Neural cell (in vitro differentiated cells): ENCODE results near the gene PAIP2. TPM values are rescaled to one million over a fixed set of nuclear protein-coding genes. Genes with fewer than 3 reads are reported as not detected.
"Not testable (repeated sequence)": the region's sequence is repeated elsewhere in the genome, so short reads cannot be mapped to it uniquely, and the experiment has no call there.

Experiments
- H2AFZ ChIP-seq: fragments of 200-600, 300-800 bp; sonication (generic), shearing (Covaris generic); 2 replicates; pipeline ENCODE4 v1.6.0; 2014; ENCODE audit warnings: low read depth, mild to moderate bottlenecking, antibody characterized with exemption, low read length, moderate library complexity
- H3F3A ChIP-seq: fragments of 200-600 bp; shearing (Covaris generic); 2 replicates; pipeline ENCODE4 v1.6.1; 2016; ENCODE audit warnings: mild to moderate bottlenecking, moderate library complexity, mixed read lengths, antibody characterized with exemption, low read length; ENCODE audit not compliant: insufficient read depth, poor library complexity, severe bottlenecking
- H3K27ac ChIP-seq: fragments of 200-600, 300-800 bp; sonication (generic), shearing (Covaris generic); 2 replicates; pipeline ENCODE4 v1.5.1; 2014; ENCODE audit warnings: mild to moderate bottlenecking, low read length, moderate library complexity
- H3K27me3 ChIP-seq: fragments of 300-800, 200-600 bp; sonication (generic), shearing (Covaris generic); 2 replicates; pipeline ENCODE4 v1.6.0; 2014; ENCODE audit warnings: mild to moderate bottlenecking, low read depth, low read length, moderate library complexity; ENCODE audit not compliant: insufficient read depth
- H3K36me3 ChIP-seq: fragments of 300-800, 200-600 bp; sonication (generic), shearing (Covaris generic); 2 replicates; pipeline ENCODE4 v1.5.1; 2014; ENCODE audit warnings: mild to moderate bottlenecking, antibody characterized with exemption, low read length, moderate library complexity; ENCODE audit not compliant: insufficient read depth
- H3K4me2 ChIP-seq: fragments of 300-800, 200-600 bp; sonication (generic), shearing (Covaris generic); 2 replicates; pipeline ENCODE4 v1.6.0; 2014; ENCODE audit warnings: mild to moderate bottlenecking, low read length
- H3K4me3 ChIP-seq: fragments of 300-800, 200-600 bp; sonication (generic), shearing (Covaris generic); 2 replicates; pipeline ENCODE4 v1.5.1; 2014; ENCODE audit warnings: mild to moderate bottlenecking, low read length, moderate library complexity
- H3K79me2 ChIP-seq: fragments of 200-600 bp; shearing (Covaris generic); replicated peaks from 2 replicates; pipeline ENCODE4 v1.6.0; 2014; ENCODE audit warnings: mild to moderate bottlenecking, low read length, moderate library complexity; ENCODE audit not compliant: insufficient read depth
- H3K9ac ChIP-seq: fragments of 300-800, 200-600 bp; sonication (generic), shearing (Covaris generic); 2 replicates; pipeline ENCODE4 v1.6.1; 2016; ENCODE audit warnings: mild to moderate bottlenecking, low read length, mixed read lengths
- H3K9me2 ChIP-seq: fragments of 200-600 bp; shearing (Covaris generic); 2 replicates; pipeline ENCODE4 v1.6.1; 2016; ENCODE audit warnings: mild to moderate bottlenecking, low read length, mixed read lengths; ENCODE audit not compliant: insufficient read depth
- H3K9me3 ChIP-seq: fragments of 200-600, 300-800 bp; sonication (generic), shearing (Covaris generic); 2 replicates; pipeline ENCODE4 v1.6.1; 2016; ENCODE audit warnings: mild to moderate bottlenecking, mixed run types, low read length, moderate library complexity, mixed read lengths
- H4K20me1 ChIP-seq: fragments of 200-600 bp; shearing (Covaris generic); 2 replicates; pipeline ENCODE4 v1.6.1; 2016; ENCODE audit warnings: mild to moderate bottlenecking, mixed run types; ENCODE audit not compliant: insufficient read depth
- EP300 ChIP-seq: fragments of 450-650 bp; conservative IDR thresholded peaks from 2 replicates; pipeline ENCODE4 v1.6.1; 2014; ENCODE audit warnings: antibody characterized with exemption, mild to moderate bottlenecking, moderate library complexity; ENCODE audit not compliant: poor library complexity, severe bottlenecking
- EZH2 ChIP-seq: fragments of 200-600, 300-800 bp; shearing (Covaris generic), sonication (generic); IDR thresholded peaks from 2 replicates; pipeline ENCODE4 v1.6.1; 2014; ENCODE audit warnings: antibody characterized with exemption, low read length, borderline replicate concordance, mild to moderate bottlenecking; ENCODE audit not compliant: insufficient read depth, poor library complexity, severe bottlenecking
- MXI1 ChIP-seq: fragments of 450-650 bp; conservative IDR thresholded peaks from 2 replicates; pipeline ENCODE4 v1.6.1; 2014; ENCODE audit warnings: antibody characterized with exemption, mild to moderate bottlenecking; ENCODE audit not compliant: poor library complexity, severe bottlenecking
- POLR2AphosphoS5 ChIP-seq: IDR thresholded peaks from 2 replicates; pipeline ENCODE4 v1.6.1; 2012
- RAD21 ChIP-seq: fragments of 450-650 bp; conservative IDR thresholded peaks from 2 replicates; pipeline ENCODE4 v1.6.1; 2014; ENCODE audit warnings: antibody characterized with exemption, mild to moderate bottlenecking, moderate library complexity
- SMC3 ChIP-seq: fragments of 450-650 bp; conservative IDR thresholded peaks from 2 replicates; pipeline ENCODE4 v1.6.1; 2014; ENCODE audit warnings: antibody characterized with exemption, mild to moderate bottlenecking, moderate library complexity; ENCODE audit not compliant: poor library complexity
- TAF1 ChIP-seq: IDR thresholded peaks from 2 replicates; pipeline ENCODE4 v1.6.1; 2012; ENCODE audit warnings: low read depth
- polyA plus RNA-seq: library from polyadenylated mRNA; depleted of rRNA; stranded (reverse); fragments of >200 nt; gene quantifications from 2 replicates; pipeline ENCODE4 v1.2.3, GENCODE V29; 2014
- TF ChIP-seq, protein P1 (sequence below): IDR thresholded peaks from 2 replicates; pipeline ENCODE4 v1.6.1; 2012; ENCODE audit warnings: borderline replicate concordance
- TF ChIP-seq, protein P2 (sequence below): fragments of 450-650 bp; IDR thresholded peaks from 2 replicates; pipeline ENCODE4 v1.5.1; 2014; ENCODE audit warnings: antibody characterized with exemption, mild to moderate bottlenecking, moderate library complexity; ENCODE audit not compliant: poor library complexity, severe bottlenecking

The PAIP2 gene
- polyA plus RNA-seq, 1 donor from 2014 or later = 201 TPM

- H3K27me3 ChIP-seq = no peaks in the 10 kb centered on the region
- no peak overlapping the region for H2AFZ ChIP-seq
- no peaks in the 10 kb centered on the region for H3K9me3 ChIP-seq
- peak overlapping the region; percentile 98 for H3K4me3 ChIP-seq
- H3K27ac ChIP-seq = no peak overlapping the region
- no peaks in the 10 kb centered on the region for H3K9me2 ChIP-seq
- no peaks in the 10 kb centered on the region for H3K36me3 ChIP-seq
- H4K20me1 ChIP-seq = peaks cover 19% of the 10 kb centered on the region
- H3F3A ChIP-seq = no peaks in the 10 kb centered on the region
- peak overlapping the region; percentile 81 for H3K4me2 ChIP-seq
- TF ChIP-seq, protein P1, sequence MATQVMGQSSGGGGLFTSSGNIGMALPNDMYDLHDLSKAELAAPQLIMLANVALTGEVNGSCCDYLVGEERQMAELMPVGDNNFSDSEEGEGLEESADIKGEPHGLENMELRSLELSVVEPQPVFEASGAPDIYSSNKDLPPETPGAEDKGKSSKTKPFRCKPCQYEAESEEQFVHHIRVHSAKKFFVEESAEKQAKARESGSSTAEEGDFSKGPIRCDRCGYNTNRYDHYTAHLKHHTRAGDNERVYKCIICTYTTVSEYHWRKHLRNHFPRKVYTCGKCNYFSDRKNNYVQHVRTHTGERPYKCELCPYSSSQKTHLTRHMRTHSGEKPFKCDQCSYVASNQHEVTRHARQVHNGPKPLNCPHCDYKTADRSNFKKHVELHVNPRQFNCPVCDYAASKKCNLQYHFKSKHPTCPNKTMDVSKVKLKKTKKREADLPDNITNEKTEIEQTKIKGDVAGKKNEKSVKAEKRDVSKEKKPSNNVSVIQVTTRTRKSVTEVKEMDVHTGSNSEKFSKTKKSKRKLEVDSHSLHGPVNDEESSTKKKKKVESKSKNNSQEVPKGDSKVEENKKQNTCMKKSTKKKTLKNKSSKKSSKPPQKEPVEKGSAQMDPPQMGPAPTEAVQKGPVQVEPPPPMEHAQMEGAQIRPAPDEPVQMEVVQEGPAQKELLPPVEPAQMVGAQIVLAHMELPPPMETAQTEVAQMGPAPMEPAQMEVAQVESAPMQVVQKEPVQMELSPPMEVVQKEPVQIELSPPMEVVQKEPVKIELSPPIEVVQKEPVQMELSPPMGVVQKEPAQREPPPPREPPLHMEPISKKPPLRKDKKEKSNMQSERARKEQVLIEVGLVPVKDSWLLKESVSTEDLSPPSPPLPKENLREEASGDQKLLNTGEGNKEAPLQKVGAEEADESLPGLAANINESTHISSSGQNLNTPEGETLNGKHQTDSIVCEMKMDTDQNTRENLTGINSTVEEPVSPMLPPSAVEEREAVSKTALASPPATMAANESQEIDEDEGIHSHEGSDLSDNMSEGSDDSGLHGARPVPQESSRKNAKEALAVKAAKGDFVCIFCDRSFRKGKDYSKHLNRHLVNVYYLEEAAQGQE = no peak
- no peak for TF ChIP-seq POLR2AphosphoS5
- TF ChIP-seq EP300 = no peak
- no peak for TF ChIP-seq SMC3
- TF ChIP-seq TAF1 = no peak
- TF ChIP-seq RAD21 = no peak
- TF ChIP-seq, protein P2, sequence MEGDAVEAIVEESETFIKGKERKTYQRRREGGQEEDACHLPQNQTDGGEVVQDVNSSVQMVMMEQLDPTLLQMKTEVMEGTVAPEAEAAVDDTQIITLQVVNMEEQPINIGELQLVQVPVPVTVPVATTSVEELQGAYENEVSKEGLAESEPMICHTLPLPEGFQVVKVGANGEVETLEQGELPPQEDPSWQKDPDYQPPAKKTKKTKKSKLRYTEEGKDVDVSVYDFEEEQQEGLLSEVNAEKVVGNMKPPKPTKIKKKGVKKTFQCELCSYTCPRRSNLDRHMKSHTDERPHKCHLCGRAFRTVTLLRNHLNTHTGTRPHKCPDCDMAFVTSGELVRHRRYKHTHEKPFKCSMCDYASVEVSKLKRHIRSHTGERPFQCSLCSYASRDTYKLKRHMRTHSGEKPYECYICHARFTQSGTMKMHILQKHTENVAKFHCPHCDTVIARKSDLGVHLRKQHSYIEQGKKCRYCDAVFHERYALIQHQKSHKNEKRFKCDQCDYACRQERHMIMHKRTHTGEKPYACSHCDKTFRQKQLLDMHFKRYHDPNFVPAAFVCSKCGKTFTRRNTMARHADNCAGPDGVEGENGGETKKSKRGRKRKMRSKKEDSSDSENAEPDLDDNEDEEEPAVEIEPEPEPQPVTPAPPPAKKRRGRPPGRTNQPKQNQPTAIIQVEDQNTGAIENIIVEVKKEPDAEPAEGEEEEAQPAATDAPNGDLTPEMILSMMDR = no peak
- TF ChIP-seq EZH2 = no peak
- TF ChIP-seq MXI1 = no peak
- peak overlapping the region; percentile 100 for H3K9ac ChIP-seq
- peaks cover 61% of the 10 kb centered on the region for H3K79me2 ChIP-seq
Observed at GRCh38 chr5:139343476-139343875, 1.8 kb downstream of the PAIP2 start.

- Histone ChIP-seq H3K27me3 (no peaks in the 10 kb centered on the region), H3K79me2 (peaks cover 68% of the 10 kb centered on the region), H3F3A (no peaks in the 10 kb centered on the region), H4K20me1 (peaks cover 19% of the 10 kb centered on the region), H2AFZ (no peak overlapping the region), H3K9me2 (no peaks in the 10 kb centered on the region), H3K4me2 (peak overlapping the region; percentile 13), H3K9me3 (no peaks in the 10 kb centered on the region), H3K9ac (no peak overlapping the region), H3K4me3 (peak overlapping the region; percentile 98), H3K36me3 (no peaks in the 10 kb centered on the region), H3K27ac (no peak overlapping the region)
- TF ChIP-seq MXI1 (no peak), TAF1 (no peak), EP300 (no peak), EZH2 (no peak), RAD21 (no peak), POLR2AphosphoS5 (no peak), SMC3 (no peak)
- TF ChIP-seq, protein P1 = no peak
- TF ChIP-seq, protein P2 = no peak
Observed at GRCh38 chr5:139344177-139344576, 2.5 kb downstream of the PAIP2 start.

DNA sequence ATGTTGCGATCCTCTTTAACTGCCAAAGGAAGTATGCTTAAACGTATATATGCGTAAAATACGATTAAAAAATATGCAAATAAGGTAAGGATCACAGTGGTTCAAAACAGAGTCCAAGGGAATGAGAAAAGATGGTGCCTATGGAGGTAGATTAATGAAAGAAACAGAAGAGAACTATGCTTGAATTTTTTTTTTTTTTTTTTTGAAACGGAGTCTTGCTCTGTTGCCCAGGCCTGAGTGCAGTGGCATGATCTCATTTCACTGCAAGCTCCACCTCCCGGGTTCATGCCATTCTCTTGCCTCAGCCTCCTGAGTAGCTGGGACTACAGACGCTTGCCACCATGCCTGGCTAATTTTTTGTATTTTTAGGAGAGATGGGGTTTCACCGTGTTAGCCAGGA lies 3.8 kb downstream of the PAIP2 start:
- H3K9ac ChIP-seq, H3K36me3 ChIP-seq, H3F3A ChIP-seq, H3K27me3 ChIP-seq, H3K9me3 ChIP-seq, H3K27ac ChIP-seq, H2AFZ ChIP-seq, H3K4me3 ChIP-seq, H3K4me2 ChIP-seq, H3K9me2 ChIP-seq: not testable (repeated sequence)
- Histone ChIP-seq H3K79me2 (peaks cover 74% of the 10 kb centered on the region), H4K20me1 (peaks cover 19% of the 10 kb centered on the region)
